Pancreas (tissue), 10 donors: ENCODE measurements around the gene GRIA4. TPM values are rescaled to one million over a fixed set of nuclear protein-coding genes. Genes with fewer than 3 reads are reported as not detected.

Experiments used
- ATAC-seq, 4 donors: fragments of 200-7000 bp; cut with Tn5 transposase; one replicate each; pipeline versions ENCODE4 v1.8.0 to v1.9.1; 2020; ENCODE audit warnings: mild to moderate bottlenecking in 4 of 4, moderate library complexity in 4 of 4
- DNase-seq, 6 donors: peaks; one replicate each; pipeline ENCODE4 v3.0.0-alpha.2; 2020
- FAIRE-seq: peaks from 2 replicates; lab custom pipeline; 2012; peaks lifted over from hg19 to GRCh38; lab: Jason Lieb, UNC
- H3K27ac ChIP-seq, 4 donors: fragments of 200-600 bp; sonication (generic); 1 replicate in 3 of 4; 2 replicates in 1 of 4; pipeline versions ENCODE4 v1.5.0 to v1.8.0; 2020
- H3K27me3 ChIP-seq, 4 donors: fragments of 200-600 bp; one replicate each; pipeline ENCODE4 v1.8.0; 2021
- H3K36me3 ChIP-seq, 3 donors: fragments of 200-600 bp; sonication (generic) in 1 of 3; one replicate each; pipeline versions ENCODE4 v1.5.0 to v1.8.0; 2020 to 2021
- H3K4me1 ChIP-seq, 3 donors: fragments of 200-600 bp; one replicate each; pipeline ENCODE4 v1.8.0; 2021
- H3K4me3 ChIP-seq, 4 donors: fragments of 200-600 bp; sonication (generic) in 2 of 4; one replicate each; pipeline versions ENCODE4 v1.5.0 to v1.8.0; 2020 to 2021
- H3K9me3 ChIP-seq, 4 donors: fragments of 200-600 bp; one replicate each; pipeline ENCODE4 v1.8.0; 2021
- WGBS, 2 donors: extraction: QIAGEN DNeasy Blood & Tissue Kit; methylation state at CpG; one replicate each; pipeline ENCODE4 v1.1.7; 2013; 5-methylcytosine and 5-hydroxymethylcytosine counted together
- intact Hi-C, 3 donors: fragments of 100-400 bp; cut with DNase I; formaldehyde crosslinking; loops; one replicate each; pipeline versions ENCODE4 v1.11.1 to v1.14.2; 2022
- polyA plus RNA-seq, 2 donors: library from polyadenylated mRNA; stranded (reverse); fragments of 200-250 nt; gene quantifications; one replicate each; pipeline ENCODE4 v1.2.3, GENCODE V29; 2013
- total RNA-seq, 6 donors: library from RNA; stranded (reverse); fragmentation: NEBNext Ultra II Directional in 4 of 6; extraction: Animal tissue kit (Norgen Biotek cat#: 25700) in 4 of 6; gene quantifications; one replicate each; pipeline versions ENCODE4 v1.2.1 to v1.2.4, GENCODE V29; 2021 to 2023
- TF ChIP-seq, protein P1 (sequence below), 4 donors: fragments of 200-600 bp; sonication (generic) in 3 of 4; IDR thresholded peaks; one replicate each; pipeline versions ENCODE4 v1.5.0 to v1.8.0; 2021; ENCODE audit warnings: antibody characterized with exemption in 4 of 4
- donor health status: healthy with polysubstance abuse.
- donor health status: DM: no; HTN: no; CAD: no; lungs with moderate emphysema.
- donor health status: DM: no; HTN: no; CAD: no.
- donor health status: control.
- donor health status: control.
- donor health status: Bipolar disorder and iron deficiency.
- donor health status: DM: yes; HTN: yes; CAD: no.
- donor health status: DM: no; HTN: no; CAD: no.
- donor health status: DM: no; HTN: no; CAD: no.
- donor health status: DM: yes; HTN: yes; CAD: no.

GRIA4 gene
- total and polyA plus RNA-seq, 8 donors: 0.22 to 2.4 (median 1.2) TPM

DNA sequence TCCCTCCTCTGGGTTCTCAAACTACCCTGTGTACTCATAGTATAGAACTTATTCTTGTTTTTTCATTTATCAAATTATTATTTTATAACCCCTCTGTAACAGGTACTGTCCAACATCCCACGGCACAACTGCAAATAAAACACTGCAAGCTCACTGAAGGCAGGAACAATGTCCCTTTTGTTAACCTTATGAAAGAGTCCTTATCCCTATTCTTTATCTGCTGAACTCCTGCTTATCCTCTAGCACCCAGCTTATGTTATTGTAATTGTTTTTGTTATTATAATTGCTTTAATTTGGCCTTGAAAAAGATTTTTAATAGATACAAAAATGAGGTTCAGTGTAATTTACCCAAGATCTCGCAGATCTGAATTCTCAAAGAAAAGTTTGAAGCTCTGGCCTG is 281.8 kb downstream of the GRIA4 start:
- Histone ChIP-seq H3K27me3 (no peaks in the 10 kb centered on the region), H3K9me3 (no peaks in the 10 kb centered on the region), H3K4me3 (no peak overlapping the region), H3K27ac (no peak overlapping the region), H3K36me3 (no peaks in the 10 kb centered on the region), H3K4me1 (no peaks in the 10 kb centered on the region)
- DNase-seq: no peak
- intact Hi-C loops: no loop called here
- WGBS, 2 donors: 43% methylated on average over 2 of the region's 2 CpGs
- no peak for ATAC-seq
- TF ChIP-seq, protein P1, sequence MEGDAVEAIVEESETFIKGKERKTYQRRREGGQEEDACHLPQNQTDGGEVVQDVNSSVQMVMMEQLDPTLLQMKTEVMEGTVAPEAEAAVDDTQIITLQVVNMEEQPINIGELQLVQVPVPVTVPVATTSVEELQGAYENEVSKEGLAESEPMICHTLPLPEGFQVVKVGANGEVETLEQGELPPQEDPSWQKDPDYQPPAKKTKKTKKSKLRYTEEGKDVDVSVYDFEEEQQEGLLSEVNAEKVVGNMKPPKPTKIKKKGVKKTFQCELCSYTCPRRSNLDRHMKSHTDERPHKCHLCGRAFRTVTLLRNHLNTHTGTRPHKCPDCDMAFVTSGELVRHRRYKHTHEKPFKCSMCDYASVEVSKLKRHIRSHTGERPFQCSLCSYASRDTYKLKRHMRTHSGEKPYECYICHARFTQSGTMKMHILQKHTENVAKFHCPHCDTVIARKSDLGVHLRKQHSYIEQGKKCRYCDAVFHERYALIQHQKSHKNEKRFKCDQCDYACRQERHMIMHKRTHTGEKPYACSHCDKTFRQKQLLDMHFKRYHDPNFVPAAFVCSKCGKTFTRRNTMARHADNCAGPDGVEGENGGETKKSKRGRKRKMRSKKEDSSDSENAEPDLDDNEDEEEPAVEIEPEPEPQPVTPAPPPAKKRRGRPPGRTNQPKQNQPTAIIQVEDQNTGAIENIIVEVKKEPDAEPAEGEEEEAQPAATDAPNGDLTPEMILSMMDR (IDR thresholded peaks at IDR 0.05): no peak
- no peak for FAIRE-seq

DNA sequence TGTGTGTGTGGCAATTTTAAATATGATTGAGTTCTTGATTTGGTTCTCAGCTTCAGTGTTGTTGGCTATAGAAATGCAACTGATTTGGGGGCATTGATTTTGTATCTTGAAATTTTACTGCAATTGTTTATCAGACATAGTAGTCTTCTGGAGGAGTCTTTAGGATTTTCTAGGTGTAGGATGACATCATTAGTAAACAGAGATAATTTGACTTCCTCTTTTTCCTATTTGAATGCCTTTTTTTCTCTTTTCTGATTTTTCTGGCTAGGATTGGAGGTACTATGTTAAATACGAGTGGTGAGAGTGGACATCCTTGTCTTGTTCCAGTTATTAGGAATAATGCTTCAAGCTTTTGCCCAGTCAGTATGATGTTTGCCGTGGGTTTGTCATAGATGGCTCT is 287.3 kb downstream of the GRIA4 start:
- ATAC-seq (no peak), FAIRE-seq (no peak), DNase-seq (no peak)
- H3K36me3 ChIP-seq: no peaks in the 10 kb centered on the region
- intact Hi-C loops: no loop called here
- no peaks in the 10 kb centered on the region for H3K4me1 ChIP-seq
- H3K27ac ChIP-seq: no peak overlapping the region
- WGBS, 2 donors: 73 to 85% methylated on average over 2 of the region's 2 CpGs
- H3K27me3 ChIP-seq: no peaks in the 10 kb centered on the region
- TF ChIP-seq, protein P1 (IDR thresholded peaks at IDR 0.05): no peak
- no peak overlapping the region for H3K4me3 ChIP-seq
- no peaks in the 10 kb centered on the region for H3K9me3 ChIP-seq

DNA sequence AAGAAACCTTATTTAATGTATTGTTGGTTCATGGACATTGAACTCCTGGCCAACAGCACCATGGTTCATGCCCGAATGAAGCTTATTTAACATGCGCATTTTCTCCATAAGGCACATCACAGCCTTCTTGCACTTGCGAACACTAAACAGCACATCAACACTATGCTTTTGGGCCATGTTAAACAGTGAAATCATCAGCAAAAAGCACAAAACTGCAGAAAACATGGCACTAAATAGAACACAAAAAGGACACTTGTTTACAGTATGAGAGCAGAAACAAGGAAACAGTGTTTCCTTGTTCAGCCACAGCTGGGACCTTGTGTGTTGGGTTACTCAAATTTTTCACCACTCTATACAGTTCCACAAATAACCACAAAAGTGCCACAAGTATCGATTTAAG is 289.9 kb downstream of the GRIA4 start:
- no peak overlapping the region for H3K27ac ChIP-seq
- 88 to 90% methylated on average over 4 of the region's 4 CpGs for WGBS, 2 donors
- ATAC-seq: no peak
- H3K4me3 ChIP-seq: no peak overlapping the region
- no peak for DNase-seq
- H3K4me1 ChIP-seq: no peaks in the 10 kb centered on the region
- intact Hi-C loops: no loop called here
- no peak for FAIRE-seq
- no peaks in the 10 kb centered on the region for H3K9me3 ChIP-seq
- H3K36me3 ChIP-seq: no peaks in the 10 kb centered on the region
- TF ChIP-seq, protein P1 (IDR thresholded peaks at IDR 0.05): no peak
- no peaks in the 10 kb centered on the region for H3K27me3 ChIP-seq

DNA sequence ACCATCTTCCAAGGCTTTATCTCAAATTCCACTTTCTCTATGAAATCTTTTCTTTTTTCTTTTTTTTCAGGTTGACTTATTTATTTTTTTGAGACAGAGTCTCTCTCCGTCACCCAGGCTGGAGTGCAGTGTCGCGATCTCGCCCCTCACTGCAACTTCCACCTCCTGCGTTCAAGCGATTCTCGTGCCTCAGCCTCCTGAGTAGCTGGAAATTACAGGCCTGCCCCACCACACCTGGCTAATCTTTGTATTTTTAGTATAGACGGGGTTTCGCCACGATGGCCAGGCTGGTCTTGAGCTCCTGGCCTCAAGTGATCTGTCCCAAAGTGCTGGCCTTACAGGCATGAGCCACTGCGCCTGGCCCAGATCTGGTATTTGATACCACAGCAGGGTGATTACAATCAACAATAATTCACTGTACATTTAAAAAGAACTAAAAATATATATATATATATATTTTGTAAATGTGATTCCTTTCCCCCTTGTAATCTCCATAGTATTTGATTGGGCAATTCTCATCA is 290.7 kb downstream of the GRIA4 start:
- no peak overlapping the region for H3K27ac ChIP-seq
- DNase-seq (no peak), FAIRE-seq (no peak), ATAC-seq (no peak)
- no peaks in the 10 kb centered on the region for H3K4me1 ChIP-seq
- no peak overlapping the region for H3K4me3 ChIP-seq
- H3K36me3 ChIP-seq: no peaks in the 10 kb centered on the region
- WGBS, 2 donors: 90 to 96% methylated on average over 11 of the region's 11 CpGs
- TF ChIP-seq, protein P1 (IDR thresholded peaks at IDR 0.05): no peak
- no peaks in the 10 kb centered on the region for H3K27me3 ChIP-seq
- no peaks in the 10 kb centered on the region for H3K9me3 ChIP-seq
- intact Hi-C loops: no loop called here

DNA sequence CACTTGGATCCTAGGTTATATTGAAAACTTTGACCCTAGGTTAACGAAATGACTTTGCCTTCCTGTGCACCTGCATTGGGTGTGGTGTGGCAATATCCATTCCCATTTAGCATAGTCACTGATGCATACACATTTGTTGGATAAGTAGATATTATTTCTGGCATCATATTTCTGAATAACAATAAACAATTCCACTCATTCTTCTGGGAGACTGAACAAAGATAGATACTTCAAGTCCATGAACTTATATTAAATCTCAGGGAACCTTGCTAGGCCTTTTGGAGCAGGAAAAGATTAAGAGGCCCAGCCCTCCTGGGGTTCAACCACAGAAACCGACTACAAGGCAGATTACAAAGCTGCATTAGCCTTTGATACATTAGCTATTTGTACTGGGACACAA is 293.2 kb downstream of the GRIA4 start:
- H3K27me3 ChIP-seq: no peaks in the 10 kb centered on the region
- H3K36me3 ChIP-seq: no peaks in the 10 kb centered on the region
- ATAC-seq: no peak
- WGBS, 2 donors: 62 to 66% methylated on average over 2 of the region's 2 CpGs
- no peaks in the 10 kb centered on the region for H3K4me1 ChIP-seq
- no peak for FAIRE-seq
- no peak overlapping the region for H3K27ac ChIP-seq
- H3K4me3 ChIP-seq: no peak overlapping the region
- intact Hi-C loops: no loop called here
- DNase-seq: no peak
- no peaks in the 10 kb centered on the region for H3K9me3 ChIP-seq
- TF ChIP-seq, protein P1 (IDR thresholded peaks at IDR 0.05): no peak
